Activated naive CD8-positive, alpha-beta T cell treated with anti-CD3 and anti-CD28 coated beads, Interleukin-2, amount 50 U/mL, for 24 hours (primary cell): ENCODE results near the gene TOX2.

ENCODE experiments used
- ATAC-seq: fragments of 150-1000 bp; cut with Tn5 transposase; one replicate; pipeline ENCODE4 v1.10.0; 2021
- DNase-seq: peaks from one replicate; pipeline ENCODE4 v3.0.0; 2021
- H3K27ac Mint-ChIP-seq: one replicate; pipeline ENCODE4 v1.8.0; 2021; ENCODE audit warnings: mild to moderate bottlenecking, mixed read lengths
- H3K27me3 Mint-ChIP-seq: one replicate; pipeline ENCODE4 v1.8.0; 2021; ENCODE audit warnings: mixed read lengths
- H3K36me3 Mint-ChIP-seq: one replicate; pipeline ENCODE4 v1.8.0; 2021; ENCODE audit warnings: low read depth, mixed read lengths
- H3K4me1 Mint-ChIP-seq: one replicate; pipeline ENCODE4 v1.8.0; 2021; ENCODE audit warnings: mixed read lengths
- H3K4me3 Mint-ChIP-seq: one replicate; pipeline ENCODE4 v1.8.0; 2021; ENCODE audit warnings: mild to moderate bottlenecking, moderate library complexity, mixed read lengths
- H3K9me3 Mint-ChIP-seq: one replicate; pipeline ENCODE4 v1.8.0; 2021; ENCODE audit warnings: mixed read lengths

Gene TOX2

DNA sequence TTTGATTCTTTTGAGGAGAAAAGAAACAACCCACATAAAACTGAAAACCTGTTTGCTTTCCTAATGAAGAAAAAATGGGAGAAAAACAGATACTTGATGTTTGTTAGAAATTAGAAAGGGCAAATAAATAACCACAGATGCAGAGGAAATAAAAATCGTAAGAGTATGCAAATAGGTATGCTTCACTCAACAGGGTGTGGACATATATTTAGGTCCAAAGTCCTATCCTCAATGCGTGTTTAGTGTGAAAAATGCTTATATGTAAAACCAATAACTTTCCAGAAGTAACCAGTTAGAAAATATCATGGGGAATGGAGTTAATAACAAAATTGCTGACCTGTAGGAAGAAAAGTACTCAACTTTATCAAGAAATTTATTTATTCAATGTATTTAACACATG, 135.7 kb downstream of the TOX2 start:
- Mint-ChIP-seq H3K4me3 (no peak overlapping the region), H3K27ac (no peak overlapping the region), H3K9me3 (no peaks in the 10 kb centered on the region), H3K4me1 (peaks cover 2% of the 10 kb centered on the region), H3K27me3 (no peaks in the 10 kb centered on the region), H3K36me3 (no peaks in the 10 kb centered on the region)
- ATAC-seq: no peak
- DNase-seq: no peak

DNA sequence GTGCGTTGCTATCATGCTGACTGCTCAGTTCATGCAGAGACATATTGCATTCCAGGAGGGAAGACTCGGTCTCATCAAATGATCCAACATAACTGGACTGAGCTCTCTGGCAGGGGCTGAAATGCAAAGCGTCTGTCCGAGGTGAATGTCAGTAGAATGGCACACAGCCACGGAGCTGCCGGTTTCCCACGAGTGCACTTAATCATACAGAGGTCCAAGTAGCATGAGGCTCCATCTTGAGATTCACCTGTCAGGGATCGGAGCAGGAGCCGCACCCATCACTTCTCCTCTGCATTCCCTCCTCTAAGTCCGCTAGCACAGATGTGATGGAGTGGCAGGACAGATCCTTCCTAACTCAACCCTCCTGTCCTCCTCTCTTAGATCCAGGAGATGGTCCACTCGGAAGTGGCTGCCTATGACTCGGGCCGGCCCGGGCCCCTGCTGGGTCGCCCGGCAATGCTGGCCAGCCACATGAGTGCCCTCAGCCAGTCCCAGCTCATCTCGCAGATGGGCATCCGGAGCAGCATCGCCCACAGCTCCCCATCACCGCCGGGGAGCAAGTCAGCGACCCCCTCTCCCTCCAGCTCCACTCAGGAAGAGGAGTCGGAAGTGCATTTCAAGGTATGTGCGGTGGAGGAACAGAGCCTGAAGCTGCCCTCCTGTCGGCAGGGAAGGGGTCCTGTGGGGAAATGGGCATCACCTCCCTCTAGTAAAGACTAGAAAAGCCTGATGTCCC, 136.4 kb downstream of the TOX2 start:
- Mint-ChIP-seq H3K27ac (no peak overlapping the region), H3K9me3 (no peaks in the 10 kb centered on the region), H3K4me3 (no peak overlapping the region), H3K36me3 (no peaks in the 10 kb centered on the region), H3K4me1 (peaks cover 2% of the 10 kb centered on the region), H3K27me3 (no peaks in the 10 kb centered on the region)
- ATAC-seq: no peak
- DNase-seq: no peak

DNA sequence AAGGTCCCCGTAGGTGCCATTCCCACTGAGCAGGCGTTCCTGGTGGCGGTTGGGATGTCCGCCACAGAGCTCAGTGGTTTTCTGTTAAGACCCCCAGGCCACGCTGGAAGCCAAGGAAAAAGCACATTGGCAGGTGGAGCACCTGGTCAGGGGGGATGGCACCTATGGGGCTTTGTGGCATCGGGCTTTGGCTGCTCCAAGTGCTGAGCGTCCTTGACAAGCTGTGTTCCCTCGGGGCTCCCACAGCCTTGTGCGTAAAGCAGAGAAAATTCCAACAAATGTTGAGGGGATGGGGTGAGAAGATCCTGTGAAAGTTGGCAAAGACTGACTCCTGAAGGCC, 137.0 kb downstream of the TOX2 start:
- H3K27ac Mint-ChIP-seq: no peak overlapping the region
- no peaks in the 10 kb centered on the region for H3K36me3 Mint-ChIP-seq
- H3K4me1 Mint-ChIP-seq: peaks cover 2% of the 10 kb centered on the region
- ATAC-seq (no peak), DNase-seq (no peak)
- no peak overlapping the region for H3K4me3 Mint-ChIP-seq
- no peaks in the 10 kb centered on the region for H3K9me3 Mint-ChIP-seq
- H3K27me3 Mint-ChIP-seq: no peaks in the 10 kb centered on the region

DNA sequence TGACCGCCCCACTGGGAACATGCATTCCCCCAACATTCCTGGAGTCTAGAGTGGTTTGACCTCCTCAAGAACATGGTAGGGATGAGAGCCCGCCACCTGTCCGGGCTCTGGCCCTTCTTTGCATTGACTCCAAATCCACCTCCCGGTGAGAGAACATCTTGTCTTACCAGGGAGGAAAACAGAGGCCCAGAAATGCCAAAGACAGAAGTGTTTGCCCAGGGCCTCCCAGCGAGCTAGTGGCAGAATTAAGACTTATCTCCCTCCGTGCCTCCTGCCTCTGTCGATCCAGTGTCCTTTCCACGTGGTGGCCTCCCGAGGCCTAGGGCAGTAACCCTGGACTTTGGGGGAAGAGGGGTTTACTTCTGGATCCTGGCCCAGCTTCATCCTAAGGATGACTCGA, 137.5 kb downstream of the TOX2 start:
- H3K4me3 Mint-ChIP-seq: no peak overlapping the region
- no peaks in the 10 kb centered on the region for H3K9me3 Mint-ChIP-seq
- DNase-seq (no peak), ATAC-seq (no peak)
- no peaks in the 10 kb centered on the region for H3K36me3 Mint-ChIP-seq
- H3K4me1 Mint-ChIP-seq: peaks cover 2% of the 10 kb centered on the region
- no peaks in the 10 kb centered on the region for H3K27me3 Mint-ChIP-seq
- H3K27ac Mint-ChIP-seq: no peak overlapping the region

DNA sequence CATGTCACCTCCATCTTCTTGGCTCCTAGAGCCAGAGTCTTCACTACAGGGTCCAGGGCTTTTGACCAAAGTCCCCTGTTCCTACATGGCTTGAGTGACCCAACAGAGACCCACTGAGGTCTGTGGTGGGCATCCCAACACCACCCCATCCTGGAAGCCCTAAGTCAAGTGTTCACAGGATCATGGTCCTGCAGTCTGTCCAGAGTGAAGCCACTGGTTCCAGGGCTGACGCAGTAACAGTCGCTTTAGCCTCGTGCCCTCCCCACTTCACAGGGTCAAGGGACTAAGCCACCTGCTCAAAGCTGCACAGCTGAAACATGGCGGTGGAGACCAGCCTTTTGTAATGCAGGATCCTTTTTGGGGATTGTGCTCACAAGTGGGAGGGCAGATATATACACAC, 138.4 kb downstream of the TOX2 start:
- Mint-ChIP-seq H3K4me3 (no peak overlapping the region), H3K27ac (no peak overlapping the region), H3K4me1 (peaks cover 2% of the 10 kb centered on the region), H3K36me3 (no peaks in the 10 kb centered on the region), H3K9me3 (no peaks in the 10 kb centered on the region), H3K27me3 (no peaks in the 10 kb centered on the region)
- ATAC-seq (no peak), DNase-seq (no peak)

DNA sequence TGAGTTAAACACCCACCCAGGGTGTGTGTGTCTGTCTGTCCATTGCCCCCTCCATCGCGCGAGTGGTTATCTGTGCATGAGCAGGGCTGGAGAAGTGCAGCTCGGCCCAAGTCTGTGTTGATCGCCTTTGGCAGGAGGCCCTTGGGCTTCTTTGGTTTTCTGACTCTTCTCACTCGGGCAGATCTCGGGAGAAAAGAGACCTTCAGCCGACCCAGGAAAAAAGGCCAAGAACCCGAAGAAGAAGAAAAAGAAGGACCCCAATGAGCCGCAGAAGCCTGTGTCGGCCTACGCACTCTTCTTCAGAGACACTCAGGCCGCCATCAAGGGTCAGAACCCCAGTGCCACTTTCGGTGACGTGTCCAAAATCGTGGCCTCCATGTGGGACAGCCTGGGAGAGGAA, 139.5 kb downstream of the TOX2 start:
- no peaks in the 10 kb centered on the region for H3K36me3 Mint-ChIP-seq
- DNase-seq (no peak), ATAC-seq (no peak)
- H3K9me3 Mint-ChIP-seq: no peaks in the 10 kb centered on the region
- H3K4me3 Mint-ChIP-seq: no peak overlapping the region
- H3K27ac Mint-ChIP-seq: no peak overlapping the region
- peaks cover 2% of the 10 kb centered on the region for H3K4me1 Mint-ChIP-seq
- no peaks in the 10 kb centered on the region for H3K27me3 Mint-ChIP-seq

DNA sequence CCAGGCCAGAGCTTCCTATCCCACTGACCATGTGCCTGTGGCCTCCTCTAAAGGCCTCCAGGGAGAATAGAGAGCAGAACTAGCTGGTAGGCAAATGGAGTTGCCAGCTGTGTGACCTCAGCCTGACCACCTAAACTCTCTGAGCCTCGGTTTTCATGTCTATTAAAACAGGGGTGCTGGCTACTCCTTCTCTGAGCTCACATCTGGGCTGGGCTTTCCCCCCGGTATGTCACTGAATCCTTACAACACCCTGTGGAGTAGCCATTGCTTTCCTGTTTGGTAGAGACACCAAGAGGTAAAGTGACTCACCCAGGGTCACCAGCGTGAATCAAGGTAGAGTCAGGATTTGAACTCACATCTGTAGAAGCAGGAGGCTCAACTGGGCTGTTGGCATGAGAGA, 140.2 kb downstream of the TOX2 start:
- Mint-ChIP-seq H3K4me3 (no peak overlapping the region), H3K4me1 (peaks cover 2% of the 10 kb centered on the region), H3K36me3 (no peaks in the 10 kb centered on the region), H3K9me3 (no peaks in the 10 kb centered on the region), H3K27ac (no peak overlapping the region), H3K27me3 (no peaks in the 10 kb centered on the region)
- ATAC-seq: no peak
- no peak for DNase-seq

DNA sequence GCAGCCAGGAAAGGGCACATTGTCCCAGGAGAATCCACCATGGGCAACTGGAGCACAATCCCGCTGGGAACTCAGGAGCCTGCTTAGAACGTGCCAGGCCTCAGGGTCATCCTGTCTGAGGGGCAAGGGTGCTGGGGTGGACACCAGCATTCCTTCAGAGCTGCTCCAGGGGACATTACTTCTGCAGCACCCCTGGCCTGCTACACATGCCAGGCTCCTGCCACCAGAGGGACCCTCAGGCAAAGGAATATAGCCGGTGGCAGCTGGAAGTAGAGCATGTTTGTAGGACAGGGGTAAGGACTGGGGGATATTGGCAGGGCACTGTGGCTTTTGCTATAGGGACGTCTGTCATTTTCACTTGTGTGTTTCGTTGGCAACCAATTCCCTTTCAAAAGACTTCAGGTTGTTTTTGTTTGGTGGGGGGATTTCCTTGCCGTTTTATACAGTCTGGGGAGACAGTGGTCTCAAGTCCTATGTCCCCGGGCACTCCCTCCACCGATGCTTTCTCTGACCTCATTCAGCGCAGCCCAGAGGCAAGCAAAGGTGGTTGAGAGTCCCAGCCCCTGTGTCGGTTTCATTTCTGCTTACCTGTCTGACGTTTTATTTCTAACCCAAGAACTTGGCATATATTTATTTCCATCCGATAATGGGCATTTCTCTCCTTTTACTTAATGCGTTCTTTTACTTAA, 141.5 kb downstream of the TOX2 start:
- ATAC-seq (peak; percentile 82), DNase-seq (peak; percentile 42)
- H3K4me3 Mint-ChIP-seq: no peak overlapping the region
- no peaks in the 10 kb centered on the region for H3K36me3 Mint-ChIP-seq
- H3K27me3 Mint-ChIP-seq: no peaks in the 10 kb centered on the region
- no peaks in the 10 kb centered on the region for H3K9me3 Mint-ChIP-seq
- H3K27ac Mint-ChIP-seq: no peak overlapping the region
- peaks cover 9% of the 10 kb centered on the region for H3K4me1 Mint-ChIP-seq

DNA sequence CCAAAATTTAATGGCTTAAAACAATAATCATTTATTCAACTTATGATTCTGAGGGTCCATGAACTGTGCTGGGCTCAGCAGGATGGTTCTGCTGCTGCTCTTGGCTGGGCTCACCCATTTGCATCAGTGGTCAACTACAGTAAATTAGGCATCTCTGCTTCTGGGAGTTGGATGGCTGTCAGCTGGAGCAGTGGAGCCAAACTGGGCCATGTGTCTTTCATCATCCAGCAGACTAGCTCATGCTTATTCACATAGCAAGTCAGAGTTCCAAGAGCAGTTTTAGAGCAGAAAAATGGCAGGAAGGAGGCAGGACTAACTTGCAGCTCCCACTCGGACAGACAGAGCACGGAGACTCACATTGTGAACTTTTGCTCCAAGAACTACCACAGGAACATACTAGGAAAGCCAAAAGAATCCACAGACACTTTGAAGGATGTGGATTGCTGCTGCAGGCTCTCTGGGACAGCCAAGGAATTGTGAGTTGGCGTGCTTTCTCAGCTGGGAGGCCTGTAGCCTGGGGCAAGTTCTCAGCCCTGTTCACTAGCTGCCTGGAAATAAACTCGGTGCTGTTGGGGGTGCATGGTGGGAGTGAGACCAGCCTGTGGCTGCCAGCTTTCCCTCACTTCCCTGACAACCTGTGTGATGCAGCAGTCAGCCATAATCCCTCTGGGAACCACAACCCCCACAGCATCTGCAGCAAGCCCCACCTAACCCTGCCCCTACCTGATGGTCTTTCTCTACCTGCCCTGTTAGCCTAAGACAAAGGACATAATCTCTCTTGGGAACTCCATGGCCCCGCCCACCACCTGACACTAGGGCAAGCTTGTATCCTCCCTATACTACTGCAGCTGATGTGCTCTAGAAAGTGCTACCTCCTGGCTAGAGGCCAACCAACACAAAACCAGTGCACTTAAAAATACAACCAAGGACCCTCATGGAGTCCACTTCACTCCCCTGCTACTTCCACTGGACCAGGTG, 143.3 kb downstream of the TOX2 start:
- Mint-ChIP-seq H3K4me3 (no peak overlapping the region), H3K9me3 (no peaks in the 10 kb centered on the region), H3K27me3 (no peaks in the 10 kb centered on the region), H3K27ac (no peak overlapping the region), H3K4me1 (peaks cover 11% of the 10 kb centered on the region), H3K36me3 (no peaks in the 10 kb centered on the region)
- DNase-seq (no peak), ATAC-seq (no peak)

DNA sequence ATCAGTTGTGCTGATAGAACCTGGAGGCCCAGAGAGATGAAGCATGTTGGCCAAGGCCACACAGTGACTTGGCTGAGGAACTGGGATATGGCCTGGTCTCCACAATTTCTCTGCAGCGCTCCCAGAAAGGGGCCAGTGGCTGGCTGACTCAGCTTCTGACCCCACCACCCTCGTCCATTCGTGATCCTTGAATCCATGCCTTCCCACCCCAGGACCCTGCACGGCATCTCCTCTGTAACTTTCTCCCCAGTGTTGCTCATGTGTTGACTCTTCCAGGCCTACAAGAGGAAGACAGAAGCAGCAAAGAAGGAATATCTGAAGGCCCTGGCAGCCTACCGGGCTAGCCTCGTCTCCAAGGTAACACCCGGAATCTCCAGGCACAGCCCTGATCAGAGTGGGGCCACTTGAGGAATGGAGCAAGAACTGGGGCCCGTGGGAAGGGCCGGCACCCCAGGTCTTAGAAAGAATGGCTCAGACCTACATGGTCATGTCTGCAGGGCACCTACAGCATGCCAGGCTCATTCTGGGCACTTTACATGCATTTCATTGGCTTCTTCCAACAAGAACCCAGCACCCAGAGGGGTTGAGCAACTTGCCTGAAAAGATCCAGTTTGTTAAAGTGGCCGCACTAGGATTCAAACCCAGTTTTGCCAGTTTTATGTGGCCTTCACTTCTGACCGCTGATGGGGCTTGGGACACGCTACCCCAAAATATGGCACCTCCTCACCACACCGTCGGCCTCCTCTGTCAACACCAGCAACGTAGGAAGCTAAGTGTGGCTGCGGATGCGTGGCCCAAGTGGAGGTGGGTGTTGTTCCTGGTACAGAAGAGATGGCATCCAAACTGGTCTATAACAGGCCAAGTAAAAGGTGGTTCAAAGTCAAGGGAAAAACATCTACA, 150.1 kb downstream of the TOX2 start:
- H3K36me3 Mint-ChIP-seq: peaks cover 1% of the 10 kb centered on the region
- no peak overlapping the region for H3K27ac Mint-ChIP-seq
- H3K27me3 Mint-ChIP-seq: peaks cover 2% of the 10 kb centered on the region
- H3K4me1 Mint-ChIP-seq: peaks cover 33% of the 10 kb centered on the region
- no peak for DNase-seq
- no peaks in the 10 kb centered on the region for H3K9me3 Mint-ChIP-seq
- no peak for ATAC-seq
- no peak overlapping the region for H3K4me3 Mint-ChIP-seq

DNA sequence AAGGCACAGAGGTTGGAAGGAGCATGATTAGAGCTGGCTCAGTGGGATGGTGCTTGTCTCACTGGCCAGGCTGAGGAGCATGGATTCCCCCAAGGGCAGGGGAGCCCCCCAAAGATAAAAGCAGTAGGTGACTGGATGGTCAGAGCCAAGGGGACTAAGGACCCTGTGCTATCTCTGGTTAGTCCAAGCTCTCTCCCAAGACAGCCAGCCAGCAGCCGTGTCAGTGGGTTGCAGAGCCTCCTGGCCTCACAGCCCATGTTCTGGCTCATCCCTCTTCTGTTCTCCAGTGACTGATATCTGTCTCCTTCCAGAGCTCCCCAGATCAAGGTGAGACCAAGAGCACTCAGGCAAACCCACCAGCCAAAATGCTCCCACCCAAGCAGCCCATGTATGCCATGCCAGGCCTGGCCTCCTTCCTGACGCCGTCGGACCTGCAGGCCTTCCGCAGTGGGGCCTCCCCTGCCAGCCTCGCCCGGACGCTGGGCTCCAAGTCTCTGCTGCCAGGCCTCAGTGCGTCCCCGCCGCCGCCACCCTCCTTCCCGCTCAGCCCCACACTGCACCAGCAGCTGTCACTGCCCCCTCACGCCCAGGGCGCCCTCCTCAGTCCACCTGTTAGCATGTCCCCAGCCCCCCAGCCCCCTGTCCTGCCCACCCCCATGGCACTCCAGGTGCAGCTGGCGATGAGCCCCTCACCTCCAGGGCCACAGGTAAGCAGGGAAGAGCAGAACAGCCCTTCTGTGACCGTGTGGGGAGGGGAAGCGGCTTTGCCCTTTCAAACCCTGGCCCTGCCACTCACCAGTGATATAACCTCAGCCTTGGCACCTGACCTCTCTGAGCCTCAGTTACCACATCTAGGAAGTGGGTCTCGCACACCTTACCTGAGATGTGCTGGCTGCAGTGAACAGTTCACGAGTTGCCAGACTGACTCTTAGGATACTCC, 151.0 kb downstream of the TOX2 start:
- Mint-ChIP-seq H3K36me3 (peaks cover 1% of the 10 kb centered on the region), H3K4me1 (peaks cover 40% of the 10 kb centered on the region), H3K9me3 (no peaks in the 10 kb centered on the region), H3K27me3 (peaks cover 2% of the 10 kb centered on the region), H3K27ac (no peak overlapping the region), H3K4me3 (no peak overlapping the region)
- DNase-seq (no peak), ATAC-seq (no peak)

DNA sequence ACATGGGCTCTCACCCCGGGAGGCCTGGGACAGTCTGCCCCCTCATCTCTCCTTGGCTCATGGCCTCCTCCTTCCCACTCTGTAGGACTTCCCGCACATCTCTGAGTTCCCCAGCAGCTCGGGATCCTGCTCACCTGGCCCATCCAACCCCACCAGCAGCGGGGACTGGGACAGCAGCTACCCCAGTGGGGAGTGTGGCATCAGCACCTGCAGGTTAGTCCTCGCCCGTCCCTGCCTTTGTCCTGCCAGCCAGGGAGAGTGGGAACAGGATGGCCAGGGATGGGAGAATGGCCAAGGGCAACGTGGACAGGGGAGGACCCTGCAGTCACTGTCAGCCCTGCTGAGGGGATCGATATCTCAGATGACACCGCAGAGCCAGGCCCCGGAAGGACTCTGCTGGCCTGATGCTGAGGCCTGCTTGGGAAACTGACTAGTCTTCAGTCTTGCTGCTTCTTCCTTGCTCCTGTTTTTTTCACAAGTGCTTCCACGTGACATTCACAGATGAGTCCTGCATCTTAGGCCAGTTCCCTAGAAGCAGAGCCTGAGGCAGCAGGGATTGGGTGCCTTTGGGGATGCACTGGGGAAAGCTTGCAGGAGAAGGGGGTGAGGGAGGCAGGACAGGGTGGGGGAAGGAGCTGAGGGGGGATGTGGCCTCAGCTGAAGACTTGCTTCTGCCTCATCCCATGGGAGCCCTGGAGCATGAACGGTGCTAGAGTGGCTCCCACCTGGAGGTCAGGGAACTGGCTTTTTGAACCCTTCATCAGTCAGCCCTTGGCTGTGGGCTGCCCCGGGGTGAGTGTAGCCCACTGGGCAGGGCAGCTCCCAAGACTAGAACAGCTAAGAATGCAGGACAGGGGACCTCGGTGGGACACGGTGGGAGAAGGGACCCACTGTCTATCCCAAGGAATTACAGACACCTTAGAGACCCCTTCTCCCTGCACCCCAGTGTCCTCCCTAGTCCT, 152.3 kb downstream of the TOX2 start:
- no peak overlapping the region for H3K4me3 Mint-ChIP-seq
- peaks cover 1% of the 10 kb centered on the region for H3K36me3 Mint-ChIP-seq
- no peak overlapping the region for H3K27ac Mint-ChIP-seq
- H3K9me3 Mint-ChIP-seq: no peaks in the 10 kb centered on the region
- peaks cover 46% of the 10 kb centered on the region for H3K4me1 Mint-ChIP-seq
- peaks cover 2% of the 10 kb centered on the region for H3K27me3 Mint-ChIP-seq
- ATAC-seq (no peak), DNase-seq (no peak)
